Astrocyte (in vitro differentiated cells and primary cell): Measurements from ENCODE around the gene PRKCE. TPM values are rescaled to one million over a fixed set of nuclear protein-coding genes. Genes with fewer than 3 reads are reported as not detected.
A peak's percentile ranks its signal among the peaks of the same experiment; 100 is the strongest.

Source experiments
- DNase-seq: peaks from one replicate; pipeline ENCODE4 v3.0.0-alpha.2; 2010; ENCODE audit warnings: low read depth
- FAIRE-seq: peaks from 2 replicates; lab custom pipeline; 2011; peaks lifted over from hg19 to GRCh38; lab: Jason Lieb, UNC
- H2AFZ ChIP-seq: 2 replicates; pipeline ENCODE4 v1.6.0; 2012; ENCODE audit warnings: low read depth, low read length, inconsistent platforms
- H3K27ac ChIP-seq: 2 replicates; pipeline ENCODE4 v1.5.1; 2011; ENCODE audit warnings: low read depth, low read length, inconsistent platforms
- H3K27me3 ChIP-seq: 2 replicates; pipeline ENCODE4 v1.6.0; 2011; ENCODE audit warnings: low read length, inconsistent platforms; ENCODE audit not compliant: insufficient read depth
- H3K36me3 ChIP-seq: 2 replicates; pipeline ENCODE4 v1.5.1; 2011; ENCODE audit warnings: low read length, inconsistent platforms; ENCODE audit not compliant: insufficient read depth
- H3K4me1 ChIP-seq: 2 replicates; pipeline ENCODE4 v1.5.1; 2011; ENCODE audit warnings: low read length, inconsistent platforms; ENCODE audit not compliant: insufficient read depth
- H3K4me2 ChIP-seq: 2 replicates; pipeline ENCODE4 v1.6.0; 2012; ENCODE audit warnings: low read length, inconsistent platforms
- H3K4me3 ChIP-seq: 2 replicates; pipeline ENCODE4 v1.5.1; 2011; ENCODE audit warnings: low read depth, mild to moderate bottlenecking, low read length, inconsistent platforms; ENCODE audit not compliant: insufficient read depth
- H3K79me2 ChIP-seq: 2 replicates; pipeline ENCODE4 v1.6.0; 2012; ENCODE audit warnings: mild to moderate bottlenecking, low read length, inconsistent platforms; ENCODE audit not compliant: insufficient read depth
- H3K9ac ChIP-seq: 2 replicates; pipeline ENCODE4 v1.6.0; 2012; ENCODE audit warnings: mild to moderate bottlenecking, low read length, inconsistent platforms
- H3K9me3 ChIP-seq: 2 replicates; pipeline ENCODE4 v1.5.1; 2012; ENCODE audit warnings: low read depth, mild to moderate bottlenecking, low read length, inconsistent platforms; ENCODE audit not compliant: insufficient read depth
- H4K20me1 ChIP-seq: 2 replicates; pipeline ENCODE4 v1.6.0; 2012; ENCODE audit warnings: low read length, inconsistent platforms; ENCODE audit not compliant: insufficient read depth
- H3K27ac Mint-ChIP-seq: one replicate; pipeline ENCODE4 v1.8.0; 2021; ENCODE audit warnings: mild to moderate bottlenecking, mixed read lengths; ENCODE audit not compliant: unreplicated experiment
- H3K27me3 Mint-ChIP-seq: one replicate; pipeline ENCODE4 v1.8.0; 2021; ENCODE audit warnings: low read depth, mixed read lengths; ENCODE audit not compliant: unreplicated experiment
- H3K36me3 Mint-ChIP-seq: one replicate; pipeline ENCODE4 v1.8.0; 2021; ENCODE audit warnings: low read depth, mixed read lengths; ENCODE audit not compliant: unreplicated experiment
- H3K4me1 Mint-ChIP-seq: one replicate; pipeline ENCODE4 v1.8.0; 2021; ENCODE audit warnings: low read depth, mixed read lengths; ENCODE audit not compliant: unreplicated experiment
- H3K4me3 Mint-ChIP-seq: one replicate; pipeline ENCODE4 v1.8.0; 2021; ENCODE audit warnings: mild to moderate bottlenecking, moderate library complexity, mixed read lengths; ENCODE audit not compliant: unreplicated experiment
- H3K9me3 Mint-ChIP-seq: one replicate; pipeline ENCODE4 v1.8.0; 2021; ENCODE audit warnings: mild to moderate bottlenecking, mixed read lengths; ENCODE audit not compliant: unreplicated experiment
- CTCF ChIP-seq: IDR thresholded peaks from 2 replicates; pipeline ENCODE4 v1.5.1; 2011; ENCODE audit warnings: low read depth, mild to moderate bottlenecking, inconsistent platforms, low read length, moderate library complexity; ENCODE audit not compliant: insufficient read depth
- EZH2 ChIP-seq: IDR thresholded peaks from 2 replicates; pipeline ENCODE4 v1.6.1; 2012; ENCODE audit warnings: mild to moderate bottlenecking, low read length, inconsistent platforms; ENCODE audit not compliant: insufficient read depth
- total RNA-seq: library from RNA; stranded (reverse); gene quantifications from 2 replicates; pipeline ENCODE4 v1.2.1, GENCODE V29; 2021

Gene PRKCE
- total RNA-seq, 1 donor from 2014 or later, result 12.8 TPM

DNA sequence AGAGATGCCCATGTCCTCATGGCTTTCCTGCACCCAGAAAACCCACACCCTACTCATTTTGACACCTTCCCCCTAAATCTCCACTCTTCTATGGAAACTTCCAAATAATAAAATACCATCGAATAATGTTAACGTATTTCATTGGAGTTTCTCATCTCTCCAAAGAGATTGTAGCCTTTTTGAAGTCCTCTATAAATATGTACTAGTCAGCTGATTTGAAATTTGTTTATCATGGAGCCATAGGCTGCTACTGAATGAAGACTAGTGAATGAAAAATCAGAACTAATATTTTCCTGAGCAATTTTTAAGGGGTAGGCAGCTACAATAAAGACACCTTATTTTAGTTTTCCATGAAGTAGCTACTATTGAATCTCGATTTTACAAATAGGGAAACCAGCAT is 419.6 kb downstream of the PRKCE start:
- H3K4me1 Mint-ChIP-seq, result peaks cover 58% of the 10 kb centered on the region
- H3K9ac ChIP-seq, result no peak overlapping the region
- no peaks in the 10 kb centered on the region for H3K36me3 Mint-ChIP-seq
- no peaks in the 10 kb centered on the region for H3K9me3 ChIP-seq
- H3K27me3 ChIP-seq, result no peaks in the 10 kb centered on the region
- no peaks in the 10 kb centered on the region for H3K9me3 Mint-ChIP-seq
- no peaks in the 10 kb centered on the region for H3K27me3 Mint-ChIP-seq
- H3K4me1 ChIP-seq, result peaks cover 59% of the 10 kb centered on the region
- no peak for FAIRE-seq
- H3K4me3 ChIP-seq, result no peak overlapping the region
- H4K20me1 ChIP-seq, result no peaks in the 10 kb centered on the region
- no peak overlapping the region for H3K4me3 Mint-ChIP-seq
- no peak for DNase-seq
- no peak overlapping the region for H2AFZ ChIP-seq
- H3K27ac ChIP-seq, result no peak overlapping the region
- TF ChIP-seq EZH2 (no peak), CTCF (no peak)
- no peaks in the 10 kb centered on the region for H3K79me2 ChIP-seq
- no peak overlapping the region for H3K4me2 ChIP-seq
- H3K36me3 ChIP-seq, result no peaks in the 10 kb centered on the region
- H3K27ac Mint-ChIP-seq, result no peak overlapping the region

GRCh38 chr2:46072101-46072820 is 420.8 kb downstream of the PRKCE start:
- Histone ChIP-seq H4K20me1 (no peaks in the 10 kb centered on the region), H3K9me3 (no peaks in the 10 kb centered on the region), H3K79me2 (no peaks in the 10 kb centered on the region), H3K4me3 (no peak overlapping the region), H3K27ac (peak overlapping the region; percentile 84), H3K4me2 (peak overlapping the region; percentile 75), H3K9ac (no peak overlapping the region), H2AFZ (no peak overlapping the region), H3K36me3 (no peaks in the 10 kb centered on the region), H3K27me3 (no peaks in the 10 kb centered on the region), H3K4me1 (peaks cover 52% of the 10 kb centered on the region)
- H3K4me3 Mint-ChIP-seq, result peak overlapping the region; percentile 8
- no peaks in the 10 kb centered on the region for H3K36me3 Mint-ChIP-seq
- peaks cover 55% of the 10 kb centered on the region for H3K4me1 Mint-ChIP-seq
- H3K27ac Mint-ChIP-seq, result peak overlapping the region; percentile 96
- TF ChIP-seq EZH2 (no peak), CTCF (no peak)
- peak; percentile 68 for DNase-seq
- FAIRE-seq, result no peak
- H3K27me3 Mint-ChIP-seq, result no peaks in the 10 kb centered on the region
- no peaks in the 10 kb centered on the region for H3K9me3 Mint-ChIP-seq

GRCh38 chr2:46073540-46074046 is 422.1 kb downstream of the PRKCE start:
- H4K20me1 ChIP-seq, result no peaks in the 10 kb centered on the region
- TF ChIP-seq EZH2, result no peak
- no peak for TF ChIP-seq CTCF
- Mint-ChIP-seq H3K27me3 (no peaks in the 10 kb centered on the region), H3K4me3 (peak overlapping the region; percentile 60), H3K36me3 (no peaks in the 10 kb centered on the region), H3K4me1 (peaks cover 46% of the 10 kb centered on the region), H3K9me3 (no peaks in the 10 kb centered on the region), H3K27ac (peak overlapping the region; percentile 96)
- H3K27me3 ChIP-seq, result no peaks in the 10 kb centered on the region
- H3K9ac ChIP-seq, result peak overlapping the region; percentile 67
- H2AFZ ChIP-seq, result peak overlapping the region; percentile 45
- no peaks in the 10 kb centered on the region for H3K79me2 ChIP-seq
- H3K4me3 ChIP-seq, result peak overlapping the region; percentile 37
- peaks cover 42% of the 10 kb centered on the region for H3K4me1 ChIP-seq
- peak overlapping the region; percentile 75 for H3K4me2 ChIP-seq
- H3K36me3 ChIP-seq, result no peaks in the 10 kb centered on the region
- DNase-seq (peak; percentile 98), FAIRE-seq (peak; percentile 91)
- H3K27ac ChIP-seq, result peak overlapping the region; percentile 84
- no peaks in the 10 kb centered on the region for H3K9me3 ChIP-seq
